Caco-2 (cell line): ENCODE measurements around the gene JAK1. TPM values are rescaled to one million over a fixed set of nuclear protein-coding genes. Genes with fewer than 3 reads are reported as not detected.
A peak's percentile ranks its signal among the peaks of the same experiment; 100 is the strongest.

ENCODE experiments used
- BruUV-seq: library from RNA; stranded (reverse); fragments of 400-500 nt; replicated peaks from 2 replicates; lab custom pipeline; 2021; lab: Mats Ljungman, UMichigan
- CTCF ChIA-PET: fragments of 300-600 bp; sonication (Branson Sonifier 250); formaldehyde crosslinking; loops from one replicate; lab custom pipeline; 2022; ENCODE audit warnings: antibody characterized with exemption; lab: Charles Lee
- POLR2A ChIA-PET: fragments of 300-600 bp; sonication (Branson Sonifier 250); formaldehyde crosslinking; loops from one replicate; lab custom pipeline; 2022; ENCODE audit warnings: antibody characterized with exemption; lab: Charles Lee
- DNase-seq, 2 experiments: peaks; one replicate each; pipeline versions ENCODE4 v3.0.0 to v3.0.0-alpha.2; 2020 to 2022
- H3K27me3 ChIP-seq: replicated peaks from 2 replicates; pipeline ENCODE4 v1.6.0; 2011; ENCODE audit warnings: low read length; ENCODE audit not compliant: control insufficient read depth, insufficient read depth
- H3K36me3 ChIP-seq: 2 replicates; pipeline ENCODE4 v1.5.1; 2011; ENCODE audit warnings: low read length; ENCODE audit not compliant: control insufficient read depth, insufficient read depth
- H3K4me1 ChIP-seq: fragments of 250-450 bp; sonication (Bioruptor Pico); 2 replicates; pipeline ENCODE4 v1.5.1; 2020; ENCODE audit warnings: mild to moderate bottlenecking
- H3K4me3 ChIP-seq: 2 replicates; pipeline ENCODE4 v1.5.1; 2011; ENCODE audit warnings: low read depth, mild to moderate bottlenecking, control low read depth, low read length
- H3K9me3 ChIP-seq: fragments of 250-450 bp; sonication (Bioruptor Pico); 2 replicates; pipeline ENCODE4 v1.5.1; 2020; ENCODE audit warnings: mild to moderate bottlenecking, moderate library complexity
- H3K27ac Mint-ChIP-seq: one replicate; pipeline ENCODE4 v1.8.0; 2022; ENCODE audit warnings: mixed read lengths; ENCODE audit not compliant: unreplicated experiment
- H3K27me3 Mint-ChIP-seq: one replicate; pipeline ENCODE4 v1.8.0; 2022; ENCODE audit warnings: mixed read lengths; ENCODE audit not compliant: insufficient read depth, unreplicated experiment
- H3K36me3 Mint-ChIP-seq: one replicate; pipeline ENCODE4 v1.8.0; 2022; ENCODE audit warnings: mild to moderate bottlenecking, mixed read lengths; ENCODE audit not compliant: insufficient read depth, unreplicated experiment
- H3K4me1 Mint-ChIP-seq: one replicate; pipeline ENCODE4 v1.8.0; 2022; ENCODE audit warnings: low read depth, mixed read lengths; ENCODE audit not compliant: unreplicated experiment
- H3K4me3 Mint-ChIP-seq: one replicate; pipeline ENCODE4 v1.8.0; 2022; ENCODE audit warnings: mild to moderate bottlenecking, moderate library complexity, mixed read lengths; ENCODE audit not compliant: unreplicated experiment
- H3K9me3 Mint-ChIP-seq: one replicate; pipeline ENCODE4 v1.8.0; 2022; ENCODE audit warnings: mixed read lengths; ENCODE audit not compliant: unreplicated experiment
- CTCF ChIP-seq, 2 experiments: fragments of 200-600 bp in 1 of 2; IDR thresholded peaks; 1 replicate in 1 of 2; 2 replicates in 1 of 2; pipeline versions ENCODE4 v1.5.1 to v1.8.0; 2011 to 2022; ENCODE audit warnings: antibody characterized with exemption in 1 of 2, control low read depth in 1 of 2, inconsistent platforms in 1 of 2, low read depth in 1 of 2, low read length in 1 of 2, mild to moderate bottlenecking in 1 of 2, moderate library complexity in 1 of 2; ENCODE audit not compliant: insufficient read depth in 1 of 2, severe bottlenecking in 1 of 2, unreplicated experiment in 1 of 2
- intact Hi-C: fragments of 100-400 bp; cut with micrococcal nuclease; formaldehyde crosslinking; loops from one replicate; pipeline ENCODE4 v1.10.0; 2022; ENCODE audit not compliant: unreplicated experiment
- total RNA-seq: library from RNA; stranded (reverse); gene quantifications from 2 replicates; pipeline ENCODE4 v1.2.3, GENCODE V29; 2022

The JAK1 gene
- total RNA-seq, 1 experiment from 2014 or later, result 35.5 TPM

DNA sequence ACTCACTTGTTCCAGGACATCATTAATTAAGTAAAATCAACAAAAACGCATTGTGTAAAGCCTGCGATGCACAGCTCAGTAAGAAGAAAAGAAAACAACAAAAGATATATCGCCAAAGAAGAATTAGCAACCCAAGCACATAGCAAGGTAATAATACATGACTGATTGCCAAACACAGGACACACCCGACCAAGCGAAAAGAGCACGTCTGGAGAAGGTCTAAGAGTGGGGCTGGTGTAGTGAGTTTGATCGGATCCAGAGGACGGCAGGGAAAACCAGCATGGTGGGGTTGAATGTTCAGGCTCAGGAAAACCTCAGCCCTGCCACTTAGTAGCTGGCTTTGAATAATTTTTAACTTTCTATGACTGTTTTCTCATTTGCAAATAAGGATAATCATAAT is 69.8 kb downstream of the JAK1 start:
- Mint-ChIP-seq H3K9me3 (no peaks in the 10 kb centered on the region), H3K27ac (peak overlapping the region; percentile 52), H3K4me1 (peaks cover 27% of the 10 kb centered on the region), H3K36me3 (no peaks in the 10 kb centered on the region), H3K27me3 (no peaks in the 10 kb centered on the region), H3K4me3 (peak overlapping the region; percentile 39)
- DNase-seq, result no peak
- no peaks in the 10 kb centered on the region for H3K36me3 ChIP-seq
- intact Hi-C loops, result no loop called here
- H3K27me3 ChIP-seq, result no peaks in the 10 kb centered on the region
- no peaks in the 10 kb centered on the region for H3K9me3 ChIP-seq
- TF ChIP-seq CTCF (IDR thresholded peaks at IDR 0.05; ENCODE audit: insufficient read depth in 1 of 2, low read depth in 1 of 2, low read length in 1 of 2, severe bottlenecking in 1 of 2, unreplicated experiment in 1 of 2), result no peak
- H3K4me3 ChIP-seq, result no peak overlapping the region
- ChIA-PET CTCF (no interaction called here), POLR2A (no interaction called here)
- BruUV-seq, result no TSS peak
- peaks cover 40% of the 10 kb centered on the region for H3K4me1 ChIP-seq

GRCh38 chr1:64895500-64895899 is 70.8 kb downstream of the JAK1 start:
- Histone ChIP-seq H3K27me3 (no peaks in the 10 kb centered on the region), H3K36me3 (no peaks in the 10 kb centered on the region), H3K9me3 (no peaks in the 10 kb centered on the region), H3K4me3 (no peak overlapping the region), H3K4me1 (peaks cover 29% of the 10 kb centered on the region)
- TF ChIP-seq CTCF (IDR thresholded peaks at IDR 0.05; ENCODE audit: insufficient read depth in 1 of 2, low read depth in 1 of 2, low read length in 1 of 2, severe bottlenecking in 1 of 2, unreplicated experiment in 1 of 2), result no peak
- Mint-ChIP-seq H3K9me3 (no peaks in the 10 kb centered on the region), H3K27ac (no peak overlapping the region), H3K27me3 (no peaks in the 10 kb centered on the region), H3K4me3 (no peak overlapping the region), H3K36me3 (no peaks in the 10 kb centered on the region), H3K4me1 (peaks cover 19% of the 10 kb centered on the region)
- intact Hi-C loops, result no loop called here
- ChIA-PET POLR2A (no interaction called here), CTCF (no interaction called here)
- BruUV-seq, result no TSS peak
- no peak for DNase-seq

- no peak for TF ChIP-seq CTCF (IDR thresholded peaks at IDR 0.05; ENCODE audit: insufficient read depth in 1 of 2, low read depth in 1 of 2, low read length in 1 of 2, severe bottlenecking in 1 of 2, unreplicated experiment in 1 of 2)
- ChIA-PET POLR2A (no interaction called here), CTCF (no interaction called here)
- peaks cover 22% of the 10 kb centered on the region; the same call in 1 of the 2 replicates for H3K4me1 ChIP-seq
- Mint-ChIP-seq H3K4me3 (no peak overlapping the region), H3K4me1 (peaks cover 10% of the 10 kb centered on the region), H3K36me3 (no peaks in the 10 kb centered on the region), H3K27me3 (no peaks in the 10 kb centered on the region), H3K27ac (no peak overlapping the region), H3K9me3 (no peaks in the 10 kb centered on the region)
- H3K9me3 ChIP-seq, result no peaks in the 10 kb centered on the region
- BruUV-seq, result no TSS peak
- H3K27me3 ChIP-seq, result no peaks in the 10 kb centered on the region
- no peak for DNase-seq
- intact Hi-C loops, result no loop called here
- no peak overlapping the region for H3K4me3 ChIP-seq
- H3K36me3 ChIP-seq, result no peaks in the 10 kb centered on the region
Measured at GRCh38 chr1:64894438-64895196, 71.7 kb downstream of the JAK1 start.
